Suprapubic skin (tissue), 4 donors: Measurements from ENCODE around the gene OR52N4. TPM values are rescaled to one million over a fixed set of nuclear protein-coding genes. Genes with fewer than 3 reads are reported as not detected.

Experiments
- DNase-seq, 2 donors: peaks; one replicate each; pipeline ENCODE4 v3.0.0-alpha.2; 2019; ENCODE audit warnings: low spot score in 2 of 2
- H3K27ac ChIP-seq: fragments of 200-600 bp; sonication (generic); one replicate; pipeline ENCODE4 v1.5.1; 2019
- H3K27me3 ChIP-seq: fragments of 200-600 bp; sonication (generic); one replicate; pipeline ENCODE4 v1.5.1; 2019
- H3K36me3 ChIP-seq: fragments of 200-600 bp; sonication (generic); one replicate; pipeline ENCODE4 v1.5.1; 2019
- H3K4me1 ChIP-seq: fragments of 200-600 bp; sonication (generic); one replicate; pipeline ENCODE4 v1.5.1; 2019
- H3K4me3 ChIP-seq: fragments of 200-600 bp; sonication (generic); one replicate; pipeline ENCODE4 v1.5.1; 2019; ENCODE audit warnings: mild to moderate bottlenecking
- H3K9me3 ChIP-seq: fragments of 200-600 bp; sonication (generic); one replicate; pipeline ENCODE4 v1.5.1; 2019
- EP300 ChIP-seq: sonication (generic); formaldehyde crosslinking; IDR thresholded peaks from one replicate; pipeline ENCODE4 v1.6.1; 2017; ENCODE audit warnings: antibody characterized with exemption
- POLR2A ChIP-seq, 2 donors: fragments of 450-650 bp; IDR thresholded peaks; one replicate each; pipeline ENCODE4 v1.6.1; 2017; ENCODE audit warnings: antibody characterized with exemption in 2 of 2, mild to moderate bottlenecking in 2 of 2, moderate library complexity in 2 of 2
- POLR2AphosphoS5 ChIP-seq, 3 donors: sonication (generic); formaldehyde crosslinking; IDR thresholded peaks; one replicate each; pipeline ENCODE4 v1.6.1; 2017; ENCODE audit warnings: antibody characterized with exemption in 3 of 3
- WGBS: methylation state at CpG from one replicate; pipeline ENCODE4 v1.1.5; 2018; 5-methylcytosine and 5-hydroxymethylcytosine counted together
- total RNA-seq, 4 donors: library from RNA; depleted of rRNA; stranded (reverse); fragments of >200 nt; gene quantifications; one replicate each; pipeline ENCODE4 v1.1.0, GENCODE V29; 2016
- TF ChIP-seq, protein P1 (sequence below), 2 donors: fragments of 200-600 bp in 1 of 2; fragments of 450-650 bp in 1 of 2; sonication (generic) in 1 of 2; IDR thresholded peaks; one replicate each; pipeline ENCODE4 v1.5.1; 2016 to 2019; ENCODE audit warnings: antibody characterized with exemption in 2 of 2, mild to moderate bottlenecking in 1 of 2, moderate library complexity in 1 of 2

The OR52N4 gene
- total RNA-seq, 4 donors from 2014 or later: not detected

DNA sequence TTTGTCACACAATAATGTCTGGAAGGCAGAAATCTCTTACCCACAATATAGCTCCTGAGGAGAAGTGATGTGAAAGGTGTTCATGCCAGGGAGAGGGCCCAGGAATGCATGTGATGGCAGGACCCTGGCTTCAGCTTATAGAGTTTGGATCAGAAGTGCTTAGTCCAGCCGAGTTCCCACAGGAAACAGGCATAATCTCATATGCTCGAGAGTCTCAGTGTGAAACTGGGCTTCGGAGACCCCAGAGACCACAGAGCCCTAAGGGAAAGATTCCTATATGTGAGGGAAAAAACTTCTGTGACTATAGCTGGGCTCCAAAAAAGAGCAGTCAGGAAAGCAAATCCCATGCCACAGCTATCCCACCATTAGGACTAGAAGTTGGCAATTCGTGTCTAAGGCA, 29.2 kb downstream of the OR52N4 start, which contains the start of gene OR52N5:
Gene OR52N5, minus strand, starts transcription at position 101 of the 400 bp plus-strand sequence. CDS start 4,721 bp downstream, outside the sequence.
- DNase-seq: no peak
- H3K36me3 ChIP-seq: no peaks in the 10 kb centered on the region
- no peak within 1 kb of the TSS for H3K27ac ChIP-seq
- H3K9me3 ChIP-seq: no peaks in the 10 kb centered on the region
- TF ChIP-seq POLR2A (IDR thresholded peaks at IDR 0.05) (no peak), EP300 (no peak), POLR2AphosphoS5 (IDR thresholded peaks at IDR 0.05) (no peak)
- TF ChIP-seq, protein P1, sequence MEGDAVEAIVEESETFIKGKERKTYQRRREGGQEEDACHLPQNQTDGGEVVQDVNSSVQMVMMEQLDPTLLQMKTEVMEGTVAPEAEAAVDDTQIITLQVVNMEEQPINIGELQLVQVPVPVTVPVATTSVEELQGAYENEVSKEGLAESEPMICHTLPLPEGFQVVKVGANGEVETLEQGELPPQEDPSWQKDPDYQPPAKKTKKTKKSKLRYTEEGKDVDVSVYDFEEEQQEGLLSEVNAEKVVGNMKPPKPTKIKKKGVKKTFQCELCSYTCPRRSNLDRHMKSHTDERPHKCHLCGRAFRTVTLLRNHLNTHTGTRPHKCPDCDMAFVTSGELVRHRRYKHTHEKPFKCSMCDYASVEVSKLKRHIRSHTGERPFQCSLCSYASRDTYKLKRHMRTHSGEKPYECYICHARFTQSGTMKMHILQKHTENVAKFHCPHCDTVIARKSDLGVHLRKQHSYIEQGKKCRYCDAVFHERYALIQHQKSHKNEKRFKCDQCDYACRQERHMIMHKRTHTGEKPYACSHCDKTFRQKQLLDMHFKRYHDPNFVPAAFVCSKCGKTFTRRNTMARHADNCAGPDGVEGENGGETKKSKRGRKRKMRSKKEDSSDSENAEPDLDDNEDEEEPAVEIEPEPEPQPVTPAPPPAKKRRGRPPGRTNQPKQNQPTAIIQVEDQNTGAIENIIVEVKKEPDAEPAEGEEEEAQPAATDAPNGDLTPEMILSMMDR (IDR thresholded peaks at IDR 0.05): no peak
- H3K4me3 ChIP-seq: no peak within 1 kb of the TSS
- no peaks in the 10 kb centered on the region for H3K4me1 ChIP-seq
- 33% methylated on average over 4 of the region's 4 CpGs for WGBS
- no peaks in the 10 kb centered on the region for H3K27me3 ChIP-seq

DNA sequence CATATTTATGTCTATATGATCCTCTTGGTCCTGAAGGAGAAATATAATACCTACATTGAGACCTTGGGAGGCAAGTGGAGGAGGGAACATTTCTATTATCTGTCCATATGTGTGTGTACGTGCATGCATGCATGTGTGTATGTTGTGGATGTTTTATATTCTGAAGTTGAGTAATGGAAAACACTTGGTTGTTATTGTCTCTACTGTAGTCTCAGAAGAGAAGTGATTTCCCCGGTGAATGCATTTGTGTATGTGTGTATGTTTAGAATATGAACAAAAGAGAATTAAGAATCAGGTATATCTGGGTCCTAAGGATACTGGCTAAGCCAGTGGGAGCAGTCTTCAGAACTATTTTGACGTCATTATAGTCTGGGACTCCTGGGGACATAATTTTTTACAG, 37.1 kb downstream of the OR52N4 start, which contains the start of gene OR52N1:
Gene OR52N1, minus strand, starts transcription at position 101 of the 400 bp plus-strand sequence. CDS start 2,449 bp downstream, outside the sequence.
- TF ChIP-seq, protein P1 (IDR thresholded peaks at IDR 0.05): no peak
- no peak for TF ChIP-seq POLR2AphosphoS5 (IDR thresholded peaks at IDR 0.05)
- no peak for TF ChIP-seq POLR2A (IDR thresholded peaks at IDR 0.05)
- no peak for TF ChIP-seq EP300
- H3K27me3 ChIP-seq: no peaks in the 10 kb centered on the region
- H3K9me3 ChIP-seq: no peaks in the 10 kb centered on the region

DNA sequence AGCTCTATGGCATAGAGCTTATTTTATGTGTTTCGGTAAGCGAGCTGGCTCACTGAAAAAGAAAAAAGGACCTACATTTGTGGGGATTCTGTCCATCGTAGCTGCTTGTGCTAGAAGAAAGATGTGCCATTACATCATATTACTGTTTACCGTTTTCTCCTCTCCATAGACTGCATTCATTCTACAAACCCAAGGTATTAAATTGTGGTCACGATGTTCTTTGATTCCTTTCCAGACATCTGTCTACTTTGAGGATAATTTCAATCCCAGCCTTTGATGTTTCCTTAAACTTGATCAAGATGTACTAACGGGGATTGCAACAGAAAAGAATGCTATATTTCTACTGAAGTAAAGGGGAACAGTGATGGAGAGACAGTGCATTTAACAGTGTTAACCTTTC, 42.5 kb downstream of the OR52N4 start:
- no peaks in the 10 kb centered on the region for H3K4me1 ChIP-seq
- TF ChIP-seq POLR2A (IDR thresholded peaks at IDR 0.05): no peak
- TF ChIP-seq, protein P1 (IDR thresholded peaks at IDR 0.05): no peak
- no peak for TF ChIP-seq POLR2AphosphoS5 (IDR thresholded peaks at IDR 0.05)
- TF ChIP-seq EP300: no peak
- H3K36me3 ChIP-seq: no peaks in the 10 kb centered on the region
- no peaks in the 10 kb centered on the region for H3K9me3 ChIP-seq
- H3K27ac ChIP-seq: no peak overlapping the region
- DNase-seq: no peak
- H3K4me3 ChIP-seq: no peak overlapping the region
- WGBS: 50% methylated on average over 6 of the region's 6 CpGs
- no peaks in the 10 kb centered on the region for H3K27me3 ChIP-seq

More for the DNA sequence above, 37.1 kb downstream of the OR52N4 start, which contains the start of gene OR52N1:
- WGBS: 66% methylated on average over 3 of the region's 3 CpGs
- DNase-seq: no peak
- H3K27ac ChIP-seq: no peak within 1 kb of the TSS
- no peaks in the 10 kb centered on the region for H3K36me3 ChIP-seq
- no peak within 1 kb of the TSS for H3K4me3 ChIP-seq
- H3K4me1 ChIP-seq: no peaks in the 10 kb centered on the region

- peaks cover 5% of the 10 kb centered on the region for H3K9me3 ChIP-seq
- H3K4me3 ChIP-seq: no peak overlapping the region
- H3K36me3 ChIP-seq: no peaks in the 10 kb centered on the region
- no peak for TF ChIP-seq EP300
- no peak for TF ChIP-seq POLR2AphosphoS5 (IDR thresholded peaks at IDR 0.05)
- no peaks in the 10 kb centered on the region for H3K27me3 ChIP-seq
- DNase-seq: no peak
- 87% methylated on average over 5 of the region's 5 CpGs for WGBS
- peaks cover 8% of the 10 kb centered on the region for H3K4me1 ChIP-seq
- H3K27ac ChIP-seq: no peak overlapping the region
Measured at GRCh38 chr11:5803982-5804381, 49.9 kb downstream of the OR52N4 start.

Other genes with a start within 250 kb of the OR52N4 start
- under 1 TPM in 1 of 4 donors, not detected in 3; 0.56 TPM for gene UBQLN3, start 244.3 kb upstream of the OR52N4 start, total RNA-seq
- gene UBQLNL, start 237.5 kb upstream of the OR52N4 start, total RNA-seq: 1 to 10 TPM in 2 of 4 donors, under 1 TPM in 1, not detected in 1; 0.26 to 3.6 (median 1.9) TPM
- 1 to 10 TPM in 1 of 4 donors, under 1 TPM in 1, not detected in 2; 0.85 to 2.1 TPM for gene OR52H1, start 205.7 kb upstream of the OR52N4 start, total RNA-seq
- not detected for gene OR52B6, start 173.4 kb upstream of the OR52N4 start, total RNA-seq
- 1 to 10 TPM in 3 of 4 donors, under 1 TPM in 1; 0.72 to 4.8 (median 1.9) TPM for gene TRIM6, start 157.6 kb upstream of the OR52N4 start, total RNA-seq
- gene TRIM34, start 129.2 kb upstream of the OR52N4 start, total RNA-seq: 1 to 10 TPM; 5.0 to 8.4 (median 7.2) TPM
- gene TRIM5, start 69.2 kb upstream of the OR52N4 start, total RNA-seq: 10 to 100 TPM; 12.3 to 21.7 (median 16.8) TPM
- gene TRIM22, start 64.5 kb upstream of the OR52N4 start, total RNA-seq: 10 to 100 TPM in 2 of 4 donors, 1 to 10 TPM in 2; 8.5 to 20.3 (median 13.6) TPM
- not detected for gene OR56B1, start 17.8 kb upstream of the OR52N4 start, total RNA-seq
- not detected for gene OR52N5, start 29.1 kb downstream of the OR52N4 start, total RNA-seq
- gene OR52N1, start 37.0 kb downstream of the OR52N4 start, total RNA-seq: not detected
- gene OR52N2, start 54.7 kb downstream of the OR52N4 start, total RNA-seq: not detected
- not detected for gene OR52E6, start 87.7 kb downstream of the OR52N4 start, total RNA-seq
- not detected for gene OR52E8, start 103.4 kb downstream of the OR52N4 start, total RNA-seq
- gene OR52E4, start 126.4 kb downstream of the OR52N4 start, total RNA-seq: not detected
- not detected for gene OR52E5, start 139.0 kb downstream of the OR52N4 start, total RNA-seq
- gene OR56A3, start 188.0 kb downstream of the OR52N4 start, total RNA-seq: not detected
- gene OR56A5, start 214.3 kb downstream of the OR52N4 start, total RNA-seq: not detected
- not detected for gene OR52L1, start 232.7 kb downstream of the OR52N4 start, total RNA-seq